Neural progenitor cell (in vitro differentiated cells): Measurements from ENCODE around the gene NEO1.

Experiments used
- EZH2 ChIP-seq: fragments of 200-600 bp; sonication (generic); IDR thresholded peaks from 2 replicates; pipeline ENCODE4 v1.6.1; 2017; ENCODE audit warnings: antibody characterized with exemption, mild to moderate bottlenecking, moderate library complexity
- EZH2phosphoT487 ChIP-seq: fragments of 200-600 bp; sonication (generic); IDR thresholded peaks from 2 replicates; pipeline ENCODE4 v1.6.1; 2017; ENCODE audit warnings: antibody characterized with exemption
- TF ChIP-seq, protein P1 (sequence below): fragments of 200-600 bp; sonication (generic); IDR thresholded peaks from 2 replicates; pipeline ENCODE4 v1.5.1; 2017; ENCODE audit warnings: antibody characterized with exemption, mild to moderate bottlenecking

DNA sequence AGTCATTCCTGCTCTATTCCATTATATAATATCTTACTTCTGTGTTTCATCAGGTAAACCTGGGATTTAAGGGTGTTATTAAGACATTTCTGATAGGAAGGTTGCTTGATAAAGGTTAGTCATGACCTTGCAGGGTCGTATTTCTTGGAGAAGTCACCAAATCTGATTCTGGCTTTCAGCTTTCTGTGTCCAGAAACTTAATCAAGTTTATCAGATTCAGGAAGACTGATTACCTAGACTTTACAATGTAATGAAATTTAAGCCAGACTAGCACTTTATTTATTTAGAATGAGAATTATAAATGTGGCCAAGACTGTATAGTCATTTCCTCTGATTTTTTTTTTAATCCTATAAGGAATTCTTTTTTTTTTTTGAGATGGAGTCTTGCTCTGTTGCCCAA is 81.9 kb downstream of the NEO1 start:
- TF ChIP-seq, protein P1, sequence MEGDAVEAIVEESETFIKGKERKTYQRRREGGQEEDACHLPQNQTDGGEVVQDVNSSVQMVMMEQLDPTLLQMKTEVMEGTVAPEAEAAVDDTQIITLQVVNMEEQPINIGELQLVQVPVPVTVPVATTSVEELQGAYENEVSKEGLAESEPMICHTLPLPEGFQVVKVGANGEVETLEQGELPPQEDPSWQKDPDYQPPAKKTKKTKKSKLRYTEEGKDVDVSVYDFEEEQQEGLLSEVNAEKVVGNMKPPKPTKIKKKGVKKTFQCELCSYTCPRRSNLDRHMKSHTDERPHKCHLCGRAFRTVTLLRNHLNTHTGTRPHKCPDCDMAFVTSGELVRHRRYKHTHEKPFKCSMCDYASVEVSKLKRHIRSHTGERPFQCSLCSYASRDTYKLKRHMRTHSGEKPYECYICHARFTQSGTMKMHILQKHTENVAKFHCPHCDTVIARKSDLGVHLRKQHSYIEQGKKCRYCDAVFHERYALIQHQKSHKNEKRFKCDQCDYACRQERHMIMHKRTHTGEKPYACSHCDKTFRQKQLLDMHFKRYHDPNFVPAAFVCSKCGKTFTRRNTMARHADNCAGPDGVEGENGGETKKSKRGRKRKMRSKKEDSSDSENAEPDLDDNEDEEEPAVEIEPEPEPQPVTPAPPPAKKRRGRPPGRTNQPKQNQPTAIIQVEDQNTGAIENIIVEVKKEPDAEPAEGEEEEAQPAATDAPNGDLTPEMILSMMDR, result no peak
- no peak for TF ChIP-seq EZH2phosphoT487
- TF ChIP-seq EZH2, result no peak
